Activated CD8-positive, alpha-beta memory T cell treated with anti-CD3 and anti-CD28 coated beads, Interleukin-2, amount 50 U/mL, for 4 hours (primary cell): ENCODE data around the gene CCKAR.
"Not testable (repeated sequence)": the region's sequence is repeated elsewhere in the genome, so short reads cannot be mapped to it uniquely, and the experiment has no call there.

Experiments
- DNase-seq: peaks from one replicate; pipeline ENCODE4 v3.0.0-alpha.2; 2020

Gene CCKAR

GRCh38 chr4:26490111-26490959 lies at the start of gene CCKAR:
CCKAR (minus strand) TSS chr4:26490484; CDS start chr4:26490267, 217 bp downstream.
- DNase-seq, result no peak

GRCh38 chr4:26533685-26534084 lies 43.4 kb upstream of the CCKAR start:
- no peak for DNase-seq

GRCh38 chr4:26531491-26532116 lies 41.3 kb upstream of the CCKAR start:
- DNase-seq, result no peak

GRCh38 chr4:26530099-26530498 lies 39.8 kb upstream of the CCKAR start:
- DNase-seq, result no peak

- no peak for DNase-seq
These were observed 39.2 kb upstream of the CCKAR start for GRCh38 chr4:26529479-26529878.

GRCh38 chr4:26525771-26526150 lies 35.5 kb upstream of the CCKAR start:
- DNase-seq, result no peak

- no peak for DNase-seq
These were observed 35.0 kb upstream of the CCKAR start for GRCh38 chr4:26525136-26525770.

- DNase-seq, result no peak
These were observed 33.7 kb upstream of the CCKAR start for GRCh38 chr4:26524011-26524410.

GRCh38 chr4:26522478-26522877 lies 32.2 kb upstream of the CCKAR start:
- DNase-seq, result no peak

- DNase-seq, result no peak
These were observed 30.6 kb upstream of the CCKAR start for GRCh38 chr4:26520728-26521450.

- DNase-seq, result no peak
These were observed 25.7 kb upstream of the CCKAR start for GRCh38 chr4:26515936-26516335.

- DNase-seq, result no peak
These were observed 20.2 kb upstream of the CCKAR start for GRCh38 chr4:26510334-26510964.

GRCh38 chr4:26509681-26510333 lies 19.5 kb upstream of the CCKAR start:
- DNase-seq, result no peak

GRCh38 chr4:26507286-26507685 lies 17.0 kb upstream of the CCKAR start:
- no peak for DNase-seq

- DNase-seq, result no peak
These were observed 13.6 kb upstream of the CCKAR start for GRCh38 chr4:26503844-26504243.

- no peak for DNase-seq
These were observed 13.1 kb upstream of the CCKAR start for GRCh38 chr4:26503427-26503826.

- not testable (repeated sequence) for DNase-seq
These were observed 10.3 kb upstream of the CCKAR start for GRCh38 chr4:26500565-26500999.

GRCh38 chr4:26496207-26496783 lies 6.0 kb upstream of the CCKAR start:
- DNase-seq, result no peak

GRCh38 chr4:26493461-26493860 lies 3.2 kb upstream of the CCKAR start:
- no peak for DNase-seq

- DNase-seq, result no peak
These were observed 1.3 kb upstream of the CCKAR start for GRCh38 chr4:26491449-26492170.

GRCh38 chr4:26490960-26491284 lies 638 bp upstream of the CCKAR start:
- DNase-seq, result no peak
